Ishikawa (cell line): ENCODE data around the gene PHLDA1.

Experiments
- CEBPB ChIP-seq: IDR thresholded peaks from 2 replicates; pipeline ENCODE4 v1.6.1; 2012
- CREB1 ChIP-seq: IDR thresholded peaks from 2 replicates; pipeline ENCODE4 v1.6.1; 2012; ENCODE audit warnings: low read depth
- EGR1 ChIP-seq: IDR thresholded peaks from 2 replicates; pipeline ENCODE4 v1.6.1; 2012
- EP300 ChIP-seq: IDR thresholded peaks from 2 replicates; pipeline ENCODE4 v1.6.1; 2012; ENCODE audit warnings: borderline replicate concordance
- FOXM1 ChIP-seq: IDR thresholded peaks from 2 replicates; pipeline ENCODE4 v1.6.1; 2012; ENCODE audit warnings: low read depth, borderline replicate concordance
- NFIC ChIP-seq: IDR thresholded peaks from 2 replicates; pipeline ENCODE4 v1.6.1; 2012
- RAD21 ChIP-seq: IDR thresholded peaks from 2 replicates; pipeline ENCODE4 v1.6.1; 2012; ENCODE audit warnings: low read depth
- REST ChIP-seq: IDR thresholded peaks from 2 replicates; pipeline ENCODE4 v1.6.1; 2012; ENCODE audit warnings: low read depth, mild to moderate bottlenecking
- TAF1 ChIP-seq: IDR thresholded peaks from 2 replicates; pipeline ENCODE4 v1.6.1; 2012; ENCODE audit warnings: low read depth, mild to moderate bottlenecking
- TCF12 ChIP-seq: IDR thresholded peaks from 2 replicates; pipeline ENCODE4 v1.6.1; 2012; ENCODE audit warnings: low read depth
- TEAD4 ChIP-seq: IDR thresholded peaks from 2 replicates; pipeline ENCODE4 v1.6.1; 2012
- YY1 ChIP-seq: IDR thresholded peaks from 2 replicates; pipeline ENCODE4 v1.6.1; 2012; ENCODE audit warnings: low read depth
- ZBTB7A ChIP-seq: IDR thresholded peaks from 2 replicates; pipeline ENCODE4 v1.6.1; 2012; ENCODE audit warnings: low read depth
- TF ChIP-seq, protein P1 (sequence below): IDR thresholded peaks from 2 replicates; pipeline ENCODE4 v1.6.1; 2012
- TF ChIP-seq, protein P2 (sequence below): IDR thresholded peaks from 2 replicates; pipeline ENCODE4 v1.6.1; 2012

Gene PHLDA1

GRCh38 chr12:75981247-75982168 lies 50.1 kb downstream of the PHLDA1 start:
- TF ChIP-seq EGR1 (no peak), CREB1 (no peak), TEAD4 (no peak), CEBPB (no peak), TCF12 (no peak), RAD21 (no peak), TAF1 (no peak), FOXM1 (no peak), REST (no peak), EP300 (no peak), NFIC (no peak), ZBTB7A (no peak), YY1 (no peak)
- TF ChIP-seq, protein P1, sequence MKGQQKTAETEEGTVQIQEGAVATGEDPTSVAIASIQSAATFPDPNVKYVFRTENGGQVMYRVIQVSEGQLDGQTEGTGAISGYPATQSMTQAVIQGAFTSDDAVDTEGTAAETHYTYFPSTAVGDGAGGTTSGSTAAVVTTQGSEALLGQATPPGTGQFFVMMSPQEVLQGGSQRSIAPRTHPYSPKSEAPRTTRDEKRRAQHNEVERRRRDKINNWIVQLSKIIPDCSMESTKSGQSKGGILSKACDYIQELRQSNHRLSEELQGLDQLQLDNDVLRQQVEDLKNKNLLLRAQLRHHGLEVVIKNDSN = no peak
- TF ChIP-seq, protein P2, sequence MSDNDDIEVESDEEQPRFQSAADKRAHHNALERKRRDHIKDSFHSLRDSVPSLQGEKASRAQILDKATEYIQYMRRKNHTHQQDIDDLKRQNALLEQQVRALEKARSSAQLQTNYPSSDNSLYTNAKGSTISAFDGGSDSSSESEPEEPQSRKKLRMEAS = no peak

GRCh38 chr12:75979181-75979580 lies 52.4 kb downstream of the PHLDA1 start:
- TF ChIP-seq FOXM1 = no peak
- no peak for TF ChIP-seq TCF12
- TF ChIP-seq ZBTB7A = no peak
- no peak for TF ChIP-seq TEAD4
- TF ChIP-seq EP300 = no peak
- TF ChIP-seq CREB1 = no peak
- no peak for TF ChIP-seq CEBPB
- no peak for TF ChIP-seq NFIC
- no peak for TF ChIP-seq TAF1
- TF ChIP-seq, protein P1 = no peak

- TF ChIP-seq EGR1 (no peak), TEAD4 (no peak), NFIC (no peak), CEBPB (no peak), ZBTB7A (no peak), FOXM1 (no peak), REST (no peak), TAF1 (no peak), YY1 (no peak), TCF12 (no peak)
- TF ChIP-seq, protein P1 = no peak
- TF ChIP-seq, protein P2 = no peak
Observed at GRCh38 chr12:75978677-75979076, 52.9 kb downstream of the PHLDA1 start.

- TF ChIP-seq FOXM1 (peak; percentile 85), CEBPB (0 out of 2 replicates have a peak, but pooled peaks have one; percentile 34), YY1 (no peak), TAF1 (no peak), TCF12 (peak; percentile 89), ZBTB7A (no peak), REST (no peak), TEAD4 (peak; percentile 75), NFIC (peak; percentile 39; the same call in 1 of the 2 replicates), RAD21 (peak; percentile 29; the same call in 1 of the 2 replicates), EP300 (peak; percentile 84; the same call in 1 of the 2 replicates)
- TF ChIP-seq, protein P2 = peak; percentile 62; the same call in 1 of the 2 replicates
Observed at GRCh38 chr12:75977952-75978671, 53.5 kb downstream of the PHLDA1 start.
